HPDE6-E6E7 (cell line): ENCODE measurements around the gene DFFB.

Experiments used
- DNase-seq: peaks from one replicate; pipeline ENCODE4 v3.0.0; 2011; ENCODE audit warnings: missing footprints; ENCODE audit errors: extremely low spot score

DFFB gene

DNA sequence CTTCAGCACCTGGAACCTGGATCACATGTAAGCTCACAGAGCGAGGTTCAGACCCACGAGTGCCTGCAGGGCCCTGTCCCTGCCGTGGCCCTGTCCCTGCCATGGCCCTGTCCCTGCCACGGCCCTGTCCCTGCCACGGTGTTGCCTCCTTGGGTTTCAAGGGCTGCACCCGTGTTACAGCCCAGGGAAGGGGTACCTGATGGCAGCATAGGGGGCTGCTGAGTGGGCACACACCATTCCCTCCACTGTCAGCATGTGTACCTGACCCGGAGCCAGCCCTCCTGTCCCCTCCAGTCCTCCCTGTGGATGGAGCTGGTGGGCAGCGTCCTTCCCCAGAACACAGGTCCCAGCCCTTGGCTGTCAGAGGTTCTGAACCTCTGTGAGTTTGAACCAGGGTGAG, 15.3 kb downstream of the DFFB start:
- no peak for DNase-seq

DNA sequence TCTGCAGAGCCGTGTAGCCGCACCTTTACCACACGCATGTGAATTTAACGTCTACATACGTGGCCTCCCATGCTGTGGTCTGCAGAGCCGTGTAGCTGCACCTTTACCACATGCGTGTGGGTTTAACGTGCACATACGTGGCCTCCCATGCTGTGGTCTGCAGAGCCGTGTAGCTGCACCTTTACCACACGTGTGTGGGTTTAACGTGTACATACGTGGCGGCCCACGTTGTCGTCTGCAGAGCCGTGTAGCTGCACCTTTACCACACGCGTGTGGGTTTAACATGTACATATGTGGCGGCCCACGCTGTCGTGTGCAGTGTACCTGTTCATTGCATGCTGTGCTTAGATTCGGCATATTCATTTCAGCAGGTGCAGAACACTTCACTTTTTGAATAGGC, 17.5 kb downstream of the DFFB start:
- no peak for DNase-seq

DNA sequence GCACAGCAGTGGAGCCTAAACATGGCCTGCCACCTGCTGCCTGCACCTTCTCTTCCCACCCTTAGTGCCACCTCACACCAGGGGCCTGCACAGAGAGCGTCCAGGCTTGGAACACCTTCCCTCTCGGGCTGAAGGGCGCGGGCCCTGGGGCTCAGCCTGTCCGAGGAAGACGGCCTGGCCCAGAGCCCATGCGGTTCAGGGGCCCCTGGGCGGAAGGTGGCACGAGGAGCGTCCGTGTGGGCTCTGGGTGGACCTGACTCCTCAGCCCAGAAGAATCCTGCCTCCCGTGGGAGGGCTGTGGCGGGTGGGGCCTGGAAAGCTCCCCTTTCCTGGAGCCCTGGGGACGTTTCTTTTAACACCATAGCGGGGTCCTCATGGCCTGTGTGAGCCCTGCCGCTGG, 19.4 kb downstream of the DFFB start:
- no peak for DNase-seq

DNA sequence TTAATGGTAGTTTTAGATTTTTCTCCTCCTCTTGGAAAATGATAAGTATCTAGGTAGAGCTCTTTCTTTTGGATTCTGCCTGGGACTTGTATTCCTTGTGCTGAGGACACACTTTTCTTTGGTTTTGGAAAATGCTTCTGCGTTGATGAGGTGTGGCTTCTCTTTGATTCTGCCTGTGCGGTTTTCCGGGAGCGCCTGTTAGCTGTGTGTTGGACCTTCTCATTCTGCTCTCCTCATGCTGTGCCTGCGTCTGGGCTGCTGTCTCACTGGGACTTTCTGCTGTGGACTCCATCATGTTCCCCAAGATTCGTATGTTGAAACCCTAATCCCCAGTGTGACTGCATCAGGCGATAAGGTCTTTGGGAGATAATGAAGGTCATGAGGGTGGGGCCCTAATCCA, 21.8 kb downstream of the DFFB start:
- no peak for DNase-seq

DNA sequence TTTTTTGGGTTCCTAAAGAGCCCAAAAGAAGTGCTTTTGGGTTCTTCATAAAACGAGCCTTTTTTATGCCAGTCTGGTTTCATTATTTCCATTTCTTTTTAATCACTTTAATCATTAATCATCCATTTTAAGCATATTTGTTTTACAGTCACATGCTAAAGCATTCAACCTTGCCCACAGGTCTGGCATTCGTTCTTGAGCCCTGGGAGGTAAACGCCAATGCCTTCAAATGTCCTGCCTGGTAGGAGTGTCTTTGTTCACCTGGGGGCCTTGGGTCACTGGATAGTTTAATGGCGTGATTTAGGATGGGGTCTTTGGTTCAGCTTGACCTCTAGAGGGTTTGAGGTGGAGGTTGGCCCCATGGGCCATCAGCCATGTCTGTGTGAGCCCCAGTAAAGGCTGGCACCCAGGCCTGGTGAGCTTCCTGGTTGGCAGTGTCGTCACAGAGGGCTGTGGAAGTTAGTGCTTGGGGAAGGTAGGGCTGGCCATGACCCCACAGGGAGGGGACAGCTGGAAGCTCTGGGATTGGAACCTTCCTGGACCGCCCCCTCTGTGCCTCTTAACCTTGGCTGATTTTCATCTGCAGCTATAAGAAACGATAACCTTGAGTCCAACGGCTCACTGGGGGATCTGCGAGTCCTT, 22.6 kb downstream of the DFFB start:
- DNase-seq: no peak

DNA sequence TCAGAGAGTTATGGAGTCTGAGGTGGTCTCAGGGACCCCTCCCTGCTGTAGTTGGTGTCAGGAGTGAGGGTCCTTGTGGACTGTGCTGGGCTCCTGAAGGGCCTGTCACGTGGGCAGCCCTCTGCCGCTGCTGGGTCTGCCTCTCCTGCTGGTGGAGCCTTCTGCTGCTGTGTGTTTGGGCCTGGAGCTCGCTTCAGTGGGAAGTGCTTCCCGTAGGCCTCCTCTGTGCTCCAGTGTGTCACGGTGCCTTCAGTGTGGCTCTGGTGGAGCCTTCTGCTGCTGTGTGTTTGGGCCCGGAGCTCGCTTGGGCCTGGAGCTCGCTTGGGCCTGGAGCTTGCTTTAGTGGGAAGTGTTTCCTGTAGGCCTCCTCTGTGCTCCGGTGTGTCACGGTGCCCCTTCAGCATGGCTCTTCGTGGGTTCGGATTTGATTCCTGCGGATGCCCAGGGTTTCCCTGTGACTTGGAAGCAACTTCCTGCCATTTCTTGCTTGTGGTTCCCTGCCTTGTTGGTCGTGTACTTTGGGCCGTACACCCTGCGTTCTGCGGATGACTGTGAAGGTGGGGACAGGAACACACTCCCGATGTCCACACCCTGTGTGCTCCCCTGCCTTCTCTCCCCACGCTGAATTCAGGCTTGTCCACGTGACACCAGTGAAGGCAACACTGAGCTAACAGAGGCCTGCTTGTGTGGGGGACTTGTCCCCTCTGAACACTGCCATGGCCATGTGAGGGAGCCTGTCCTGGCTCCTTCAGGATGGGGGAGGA, 23.3 kb downstream of the DFFB start:
- no peak for DNase-seq

DNA sequence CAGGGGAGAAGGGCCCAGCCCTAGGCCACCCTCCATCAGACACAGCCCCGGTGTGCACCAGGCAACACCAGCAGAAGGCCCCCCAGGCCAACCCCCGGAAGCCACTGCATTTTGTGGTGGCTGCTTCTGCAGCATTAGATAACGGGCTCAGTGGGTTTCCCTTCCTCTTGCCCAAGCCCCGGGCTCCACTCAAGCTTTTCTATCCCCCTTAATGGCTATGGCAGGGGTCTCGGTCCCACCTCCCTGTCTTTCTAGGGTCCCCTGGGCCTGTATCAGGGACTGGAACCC, 23.9 kb downstream of the DFFB start:
- no peak for DNase-seq

DNA sequence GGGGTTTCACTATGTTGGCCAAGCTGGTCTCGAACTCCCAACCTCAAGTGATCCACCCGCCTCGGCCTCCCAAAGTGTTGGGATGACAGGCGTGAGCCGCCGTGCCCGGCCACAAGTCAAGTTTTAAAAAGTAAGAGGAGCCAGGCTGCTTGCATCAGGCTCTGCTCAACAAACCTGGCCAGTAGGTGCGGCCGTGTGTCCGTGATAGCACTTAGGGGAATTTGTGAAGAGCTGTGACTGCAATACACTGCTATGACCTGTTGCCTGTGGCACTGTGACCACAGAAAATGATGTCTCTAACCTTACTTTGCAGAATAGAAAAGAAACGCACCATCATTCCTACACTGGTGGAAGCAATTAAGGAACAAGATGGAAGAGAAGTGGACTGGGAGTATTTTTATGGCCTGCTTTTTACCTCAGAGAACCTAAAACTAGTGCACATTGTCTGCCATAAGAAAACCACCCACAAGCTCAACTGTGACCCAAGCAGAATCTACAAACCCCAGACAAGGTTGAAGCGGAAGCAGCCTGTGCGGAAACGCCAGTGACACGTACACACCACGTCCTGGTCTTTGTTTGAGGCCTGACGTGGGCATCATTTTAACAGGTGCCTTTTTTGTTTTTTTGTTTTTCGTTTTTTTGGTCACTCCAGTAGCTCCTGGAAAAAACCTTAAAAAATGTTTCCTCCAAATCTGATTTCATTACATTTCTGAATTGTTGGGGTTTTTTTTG, 26.1 kb downstream of the DFFB start:
- no peak for DNase-seq

DNA sequence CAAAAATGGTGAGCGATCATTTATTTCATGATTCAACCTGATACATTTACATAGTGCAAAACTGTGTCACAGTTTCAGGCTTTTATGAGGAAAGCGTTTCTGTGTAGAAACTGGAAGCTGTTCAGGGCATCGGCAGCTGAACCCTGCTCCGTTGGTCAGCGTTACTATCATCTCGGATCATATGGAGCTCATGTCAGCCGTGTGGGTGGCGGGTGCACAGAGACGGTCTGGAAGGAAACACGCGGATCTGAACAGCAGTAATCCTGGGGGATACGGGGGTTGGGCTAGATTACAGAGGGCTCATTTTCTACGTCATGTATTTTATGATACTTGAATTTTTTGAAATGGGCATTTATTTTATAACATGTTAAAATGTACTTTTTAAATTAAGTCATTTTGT, 27.7 kb downstream of the DFFB start:
- DNase-seq: no peak

DNA sequence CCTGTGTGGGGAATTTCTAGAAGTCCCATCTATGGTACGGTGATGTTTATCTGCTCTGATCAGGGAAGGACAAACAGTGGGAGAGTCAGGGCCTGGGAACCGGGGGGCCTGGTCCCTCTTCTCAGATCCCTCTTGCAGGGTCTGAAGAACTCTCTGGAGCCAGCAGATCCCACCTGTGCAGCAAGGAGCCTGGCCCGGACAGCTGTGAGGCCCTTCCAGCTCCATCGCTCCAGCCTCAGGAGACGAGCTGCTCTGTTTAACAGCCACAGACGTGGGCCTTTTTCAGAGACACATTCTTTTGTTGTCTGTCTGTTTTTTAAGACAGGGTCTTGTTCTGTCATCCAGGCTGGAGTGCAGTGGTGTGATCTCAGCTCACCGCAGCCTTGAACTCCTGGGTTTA, 28.3 kb downstream of the DFFB start:
- DNase-seq: no peak

DNA sequence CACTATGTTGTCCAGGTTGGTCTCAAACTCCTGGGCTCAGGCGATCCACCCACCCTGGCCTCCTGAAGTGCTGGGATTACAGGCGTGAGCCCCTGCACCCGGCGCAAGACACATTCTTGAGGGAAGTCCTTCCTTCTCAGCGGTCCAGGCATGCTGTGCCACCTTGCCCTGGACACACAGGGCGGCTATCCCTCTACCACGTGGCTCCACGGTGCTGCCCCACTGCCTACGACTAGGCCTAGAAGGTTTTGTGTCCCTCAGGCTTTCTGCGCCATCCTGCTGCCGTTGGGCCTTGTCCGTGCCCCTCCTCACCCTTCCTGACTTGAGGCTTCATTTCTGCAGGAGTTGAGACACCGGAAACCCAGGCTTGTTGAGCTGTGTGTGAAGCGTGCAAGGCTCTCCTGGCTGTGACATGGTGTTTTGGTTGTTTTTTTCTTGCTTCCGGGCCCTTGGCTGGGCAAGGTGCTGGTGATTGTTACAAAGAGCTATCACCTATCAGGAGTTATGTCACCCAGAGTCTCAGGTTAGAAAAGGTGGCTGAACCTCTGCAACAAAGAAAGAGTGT, 28.9 kb downstream of the DFFB start:
- DNase-seq: no peak

DNA sequence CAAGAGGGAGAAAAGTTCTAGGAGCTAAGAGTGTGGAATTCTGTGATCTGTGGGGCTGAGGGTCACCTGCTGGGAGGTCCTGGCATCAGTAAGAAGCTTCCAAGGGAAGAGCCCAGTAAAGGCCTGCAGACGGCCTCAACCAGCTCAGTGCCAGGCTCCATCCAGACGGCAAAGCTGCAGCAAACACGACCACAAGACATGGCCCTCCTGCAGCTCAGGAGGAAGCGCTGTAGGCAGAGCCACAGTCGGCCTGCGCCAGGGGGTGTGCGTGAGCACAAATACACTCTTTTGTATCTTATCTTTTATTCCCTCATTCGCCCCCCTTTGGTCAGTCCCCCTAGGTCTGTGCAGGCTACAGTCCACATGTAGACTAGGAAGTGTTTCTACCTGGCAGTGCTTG, 29.4 kb downstream of the DFFB start:
- DNase-seq: no peak

DNA sequence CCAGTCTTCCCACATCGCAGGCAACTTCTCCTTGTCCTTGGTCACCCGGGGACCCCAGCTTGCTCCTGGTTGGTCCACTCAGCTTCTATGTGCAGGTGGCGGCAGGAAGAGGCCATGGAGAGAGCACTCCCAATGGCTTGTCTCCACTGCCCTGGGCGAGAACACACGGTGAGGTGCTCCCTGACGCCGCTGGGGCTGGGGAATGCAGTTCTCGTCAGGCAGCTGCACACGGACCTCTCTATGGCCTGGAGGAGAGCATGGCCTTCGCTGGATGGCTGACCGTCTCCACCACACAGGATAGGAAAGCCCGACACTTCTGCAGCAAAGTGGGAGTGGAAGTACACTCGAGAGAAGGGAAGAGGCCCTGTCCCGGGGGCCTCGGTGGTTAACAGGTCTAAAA, 31.0 kb downstream of the DFFB start:
- DNase-seq: no peak

DNA sequence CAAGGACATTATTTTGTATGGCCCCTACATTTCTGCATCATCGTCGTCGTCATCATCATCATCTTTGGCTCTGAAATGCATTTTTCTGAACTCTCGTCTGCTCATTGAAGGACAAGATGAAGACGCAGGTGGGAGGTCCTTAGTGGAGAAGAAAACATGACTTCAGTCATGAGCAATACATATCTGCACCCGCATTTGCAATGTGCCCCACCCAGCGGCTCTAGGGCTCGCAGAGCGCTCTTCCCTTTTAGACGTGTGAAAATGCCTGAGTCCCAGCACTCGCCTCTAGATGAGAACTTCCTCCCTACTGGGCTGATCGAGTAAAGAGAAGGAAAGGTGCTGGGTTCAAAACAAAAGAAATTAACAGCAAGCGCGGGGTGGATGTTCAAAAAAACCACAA, 32.7 kb downstream of the DFFB start:
- no peak for DNase-seq

DNA sequence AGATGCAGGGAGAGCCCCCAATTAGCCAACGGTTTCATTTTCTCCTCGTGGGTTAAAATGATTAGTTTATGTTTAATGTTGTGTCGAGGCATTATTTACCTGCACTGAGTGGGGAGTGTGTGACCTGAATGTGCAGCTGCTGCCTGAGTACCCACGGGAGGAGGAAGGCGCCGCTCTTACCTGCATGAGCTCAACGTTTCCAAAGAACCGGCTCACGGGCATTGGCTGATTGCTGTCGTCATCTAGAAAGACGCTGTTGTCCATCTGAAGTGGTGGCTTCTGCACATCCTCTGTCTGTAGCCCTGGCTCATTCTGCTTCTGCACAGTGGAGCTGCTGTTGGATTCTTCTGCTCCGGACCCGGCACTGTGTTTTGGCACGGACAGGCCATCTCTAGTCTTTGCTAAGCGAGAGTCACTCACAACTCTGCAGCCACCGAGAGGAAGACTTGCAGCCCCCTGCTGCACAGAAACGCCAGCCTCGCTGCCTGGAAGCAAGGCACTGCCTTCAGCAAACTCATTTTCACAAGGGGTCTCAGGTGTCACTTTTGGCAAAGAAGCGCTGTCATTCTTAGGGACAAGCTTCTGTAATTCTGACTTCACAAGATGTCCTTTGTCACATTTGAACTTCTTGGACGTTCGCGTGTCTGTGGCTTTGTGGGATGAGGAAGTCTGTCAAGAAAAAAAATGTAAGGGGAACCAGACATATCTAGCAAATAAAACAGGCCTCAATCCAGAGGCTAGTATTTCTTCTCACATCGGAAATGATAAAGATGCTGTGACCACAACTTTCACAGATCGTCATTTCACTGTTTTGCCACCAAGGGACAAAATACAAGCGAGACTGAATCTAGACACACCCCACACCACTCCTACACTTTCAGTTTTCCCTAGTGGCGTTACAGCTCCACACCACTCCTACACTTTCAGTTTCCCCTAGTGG, 33.4 kb downstream of the DFFB start:
- DNase-seq: no peak

DNA sequence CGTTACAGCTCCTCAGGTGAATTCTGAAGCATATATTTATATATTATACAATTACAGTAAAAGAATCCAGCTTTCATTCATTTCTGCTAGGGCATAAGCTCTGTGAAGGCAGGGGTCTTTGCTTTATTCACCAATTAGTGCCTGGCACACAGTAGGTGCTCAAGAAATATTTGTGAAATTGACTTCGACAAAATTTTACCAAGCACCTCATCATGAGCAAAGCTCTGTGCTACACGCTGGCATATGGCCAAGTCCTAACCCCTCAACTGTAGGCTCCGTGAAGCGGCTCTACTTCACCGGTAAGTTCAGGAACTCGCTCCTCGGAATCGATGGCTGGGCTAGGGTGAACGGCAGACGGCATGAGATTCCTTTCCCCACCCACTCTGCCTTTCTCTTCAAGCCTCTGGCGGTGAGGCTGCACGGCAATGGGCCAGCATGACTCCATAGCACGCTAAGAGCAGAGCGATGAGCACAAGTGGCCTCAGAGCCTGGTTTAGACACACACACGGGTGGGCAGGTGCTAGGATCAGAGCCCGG, 34.1 kb downstream of the DFFB start:
- no peak for DNase-seq

DNA sequence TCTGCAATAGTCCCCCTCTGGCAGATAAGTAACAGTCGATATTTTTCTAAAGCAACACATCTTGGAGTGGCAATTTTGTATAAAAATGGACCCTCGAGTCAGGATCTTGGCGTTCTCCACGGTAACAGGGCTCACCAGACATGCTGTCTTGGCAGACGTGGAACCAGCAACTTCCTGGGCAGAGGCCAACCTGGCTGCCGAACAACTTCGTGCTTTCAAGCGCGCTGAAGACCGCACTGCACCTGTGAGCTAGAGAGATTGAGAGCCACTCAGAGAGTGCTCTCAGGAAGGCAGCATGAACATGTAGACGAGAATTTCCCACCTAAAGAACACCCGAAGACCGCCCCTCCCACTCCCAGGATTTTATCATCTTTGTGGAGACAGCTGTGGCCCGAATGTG, 35.5 kb downstream of the DFFB start:
- DNase-seq: no peak

DNA sequence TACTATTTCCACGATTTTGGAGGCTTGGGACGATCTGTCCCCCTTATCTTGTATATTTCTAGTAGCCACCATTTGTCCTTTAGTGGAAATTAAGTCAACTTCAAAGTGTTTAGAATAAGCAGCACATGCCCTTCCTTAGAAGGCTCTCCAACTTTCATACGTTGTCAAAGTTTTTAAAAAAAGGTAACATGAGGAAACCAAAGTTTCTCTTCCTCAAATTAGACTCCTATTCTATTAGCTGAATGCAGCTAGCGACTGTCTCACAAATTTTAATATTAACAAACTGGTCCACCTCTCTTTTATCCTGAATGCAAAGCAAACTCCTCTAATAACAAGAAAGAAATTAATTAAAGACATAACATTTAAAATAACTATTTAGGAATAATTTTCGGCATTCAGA, 35.9 kb downstream of the DFFB start:
- no peak for DNase-seq

DNA sequence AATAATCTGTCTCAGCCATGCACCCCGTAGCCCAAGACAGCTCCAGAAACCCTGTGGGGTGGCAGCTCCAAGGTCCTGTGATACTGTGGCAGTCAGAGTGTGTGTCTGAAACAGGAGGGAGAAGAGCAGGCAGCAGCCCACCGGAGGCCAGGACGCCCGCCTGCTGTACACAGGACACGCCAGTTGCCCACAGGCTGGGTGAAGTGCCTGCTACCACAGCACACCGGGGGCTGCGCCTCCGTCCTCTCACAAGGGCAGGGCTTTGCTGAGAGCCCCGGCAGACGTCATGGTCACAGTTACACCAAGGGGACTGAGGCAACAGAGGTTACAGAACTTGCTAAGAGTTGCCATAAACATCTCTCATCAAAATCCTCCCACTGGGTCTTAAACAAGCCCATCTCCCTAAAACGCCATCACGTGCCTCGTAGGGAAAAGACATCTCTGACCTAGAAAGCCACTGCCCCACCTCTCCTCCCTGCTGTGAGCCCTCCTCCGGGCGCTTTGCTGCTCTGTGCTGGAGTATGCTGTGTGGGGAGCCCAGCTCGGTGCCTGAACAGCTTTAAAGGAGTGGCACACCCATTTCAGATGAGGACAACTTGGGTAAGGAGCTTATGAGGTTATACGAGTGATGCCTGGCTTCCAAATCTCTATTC, 37.5 kb downstream of the DFFB start:
- no peak for DNase-seq

DNA sequence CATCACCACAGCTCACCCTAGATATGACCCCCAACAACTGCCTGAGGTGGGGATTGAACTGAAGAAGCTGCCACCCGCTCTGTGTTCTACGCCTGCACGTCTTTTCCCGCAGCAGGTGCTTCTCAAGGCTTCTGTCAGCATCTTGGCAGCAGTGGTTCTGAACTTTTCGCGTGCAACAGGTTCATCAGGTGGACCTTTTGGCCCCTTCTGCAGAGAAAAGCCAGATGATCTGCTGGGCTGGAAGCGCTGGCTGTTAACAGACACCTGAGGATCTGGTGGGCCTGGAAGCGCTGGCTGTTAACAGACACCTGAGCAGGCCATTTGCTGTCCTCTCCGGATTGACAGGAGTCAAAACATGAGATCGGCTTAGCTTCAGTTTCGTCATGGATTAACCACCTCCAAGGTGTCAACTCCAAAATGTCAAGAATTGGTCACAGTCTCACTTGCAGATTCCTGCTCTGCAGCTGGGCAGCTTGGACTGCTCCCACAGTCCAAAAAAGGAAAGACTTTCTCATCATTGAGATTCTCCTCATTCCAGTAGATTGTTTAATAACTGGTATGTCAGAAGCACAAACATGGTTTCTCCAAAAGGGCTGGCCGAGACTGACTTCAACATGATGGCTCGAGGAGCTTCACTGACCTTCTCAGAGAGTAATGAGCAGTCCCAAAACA, 38.1 kb downstream of the DFFB start:
- no peak for DNase-seq

DNA sequence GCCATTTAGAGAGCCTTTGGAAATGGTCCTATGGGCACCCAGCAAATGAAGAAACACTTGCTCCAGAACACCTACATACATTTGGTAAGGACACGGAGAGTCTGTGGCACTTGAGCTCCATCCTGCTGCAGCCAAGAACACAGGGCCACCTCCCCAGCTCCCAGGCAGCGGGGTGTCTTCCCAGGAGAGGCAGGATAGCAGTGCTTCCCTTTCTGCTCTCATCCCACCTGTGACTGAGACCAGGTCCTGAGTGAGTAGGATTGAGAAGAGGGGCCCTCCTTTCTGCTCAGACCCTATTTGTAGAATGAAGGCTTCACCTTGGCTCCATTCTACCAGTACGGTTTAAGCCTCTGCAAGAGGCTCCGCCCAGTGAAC, 38.7 kb downstream of the DFFB start:
- no peak for DNase-seq
